GM12878 (cell line): ENCODE data around the gene NFKBIA. TPM values are rescaled to one million over a fixed set of nuclear protein-coding genes. Genes with fewer than 3 reads are reported as not detected.

Experiments used
- ATAC-seq: fragments of 200-7000 bp; cut with Tn5 transposase; 3 replicates; pipeline ENCODE4 v1.9.1; 2020; ENCODE audit warnings: mild to moderate bottlenecking, moderate library complexity
- BruUV-seq: library from RNA; stranded (reverse); fragments of 400-500 nt; replicated peaks from 2 replicates; lab custom pipeline; 2021; lab: Mats Ljungman, UMichigan
- CTCF ChIA-PET: fragments of 300-600 bp; sonication (Branson Sonifier 250); formaldehyde crosslinking; extraction: SDS; loops from one replicate; lab custom pipeline; 2021; ENCODE audit warnings: inconsistent platforms; lab: Yijun Ruan, JAX
- POLR2A ChIA-PET: fragments of 350-600 bp; formaldehyde crosslinking; extraction: SDS; loops from one replicate; lab custom pipeline; 2021; ENCODE audit warnings: inconsistent platforms; lab: Charles Lee
- RAD21 ChIA-PET: fragments of 300-600 bp; sonication (Branson Sonifier 250); formaldehyde crosslinking; loops from one replicate; lab custom pipeline; 2023; ENCODE audit warnings: antibody characterized with exemption; ENCODE audit not compliant: unreplicated experiment; lab: Charles Lee
- SMC1A ChIA-PET: fragments of 300-600 bp; sonication (Branson Sonifier 250); formaldehyde crosslinking; loops from one replicate; lab custom pipeline; 2023; ENCODE audit not compliant: unreplicated experiment, uncharacterized antibody; lab: Charles Lee
- DNase-seq: peaks from one replicate; pipeline ENCODE4 v3.0.0-alpha.2; 2011; ENCODE audit warnings: low read depth, low spot score
- FAIRE-seq: peaks from 3 replicates; lab custom pipeline; 2011; peaks lifted over from hg19 to GRCh38; lab: Jason Lieb, UNC
- H2AFZ ChIP-seq: 2 replicates; pipeline ENCODE4 v1.6.0; 2011; ENCODE audit warnings: low read depth, low read length, control low read depth; ENCODE audit not compliant: control insufficient read depth
- H3K27ac ChIP-seq: 2 replicates; pipeline ENCODE4 v1.5.1; 2011; ENCODE audit warnings: control low read depth; ENCODE audit not compliant: control insufficient read depth, insufficient read depth
- H3K27me3 ChIP-seq, 2 experiments: replicated peaks in 1 of 2; 2 replicates each; pipeline versions ENCODE4 v1.6.0 to v1.6.1; 2011; ENCODE audit warnings: low read length in 1 of 2; ENCODE audit not compliant: control insufficient read depth in 2 of 2, insufficient read depth in 2 of 2
- H3K36me3 ChIP-seq, 2 experiments: 2 replicates each; pipeline ENCODE4 v1.5.1; 2011; ENCODE audit warnings: low read length in 1 of 2; ENCODE audit not compliant: control insufficient read depth in 2 of 2, insufficient read depth in 2 of 2
- H3K4me1 ChIP-seq: 2 replicates; pipeline ENCODE4 v1.6.1; 2011; ENCODE audit warnings: mild to moderate bottlenecking, low read length, moderate library complexity, mixed read lengths; ENCODE audit not compliant: control insufficient read depth, insufficient read depth
- H3K4me2 ChIP-seq: 2 replicates; pipeline ENCODE4 v1.6.0; 2011; ENCODE audit warnings: control low read depth; ENCODE audit not compliant: control insufficient read depth, insufficient read depth
- H3K4me3 ChIP-seq: fragments of 200-600 bp; sonication (generic); 2 replicates; pipeline ENCODE4 v1.5.1; 2016
- H3K79me2 ChIP-seq: 2 replicates; pipeline ENCODE4 v1.6.0; 2011; ENCODE audit warnings: low read length; ENCODE audit not compliant: control insufficient read depth, insufficient read depth
- H3K9ac ChIP-seq: 2 replicates; pipeline ENCODE4 v1.8.0; 2011; ENCODE audit warnings: low read length, control low read depth, mixed read lengths; ENCODE audit not compliant: control insufficient read depth, insufficient read depth
- H3K9me3 ChIP-seq: replicated peaks from 3 replicates; pipeline ENCODE4 v1.5.1; 2011; ENCODE audit warnings: mild to moderate bottlenecking, low read length; ENCODE audit not compliant: control insufficient read depth, insufficient read depth
- H4K20me1 ChIP-seq: 2 replicates; pipeline ENCODE4 v1.6.0; 2011; ENCODE audit not compliant: control insufficient read depth, insufficient read depth
- ATF7 ChIP-seq: fragments of 450-650 bp; IDR thresholded peaks from 2 replicates; pipeline ENCODE4 v1.6.1; 2016; ENCODE audit warnings: low read depth, mild to moderate bottlenecking
- CBFB ChIP-seq: IDR thresholded peaks from 2 replicates; pipeline ENCODE4 v1.6.1; 2016; ENCODE audit warnings: antibody characterized with exemption, low read depth
- MYC ChIP-seq: IDR thresholded peaks from 2 replicates; pipeline ENCODE4 v1.6.1; 2011; ENCODE audit warnings: mild to moderate bottlenecking, low read length, moderate library complexity, inconsistent platforms; ENCODE audit not compliant: insufficient read depth, insufficient replicate concordance, insufficient read length, severe bottlenecking
- NFXL1 ChIP-seq: fragments of 450-650 bp; IDR thresholded peaks from 2 replicates; pipeline ENCODE4 v1.6.1; 2017; ENCODE audit warnings: antibody characterized with exemption, mild to moderate bottlenecking, borderline replicate concordance
- NR2F1 ChIP-seq: fragments of 450-650 bp; conservative IDR thresholded peaks from 2 replicates; pipeline ENCODE4 v1.6.1; 2017; ENCODE audit warnings: mild to moderate bottlenecking
- YBX1 ChIP-seq: fragments of 450-650 bp; IDR thresholded peaks from 2 replicates; pipeline ENCODE4 v1.6.1; 2016; ENCODE audit warnings: antibody characterized with exemption
- YY1 ChIP-seq: IDR thresholded peaks from 2 replicates; pipeline ENCODE4 v1.6.1; 2011; ENCODE audit warnings: low read depth, mild to moderate bottlenecking, low read length
- WGBS: methylation state at CpG from one replicate; pipeline ENCODE4 v1.1.6; 2016; ENCODE audit warnings: low lambda C conversion rate; ENCODE audit not compliant: insufficient replicate concordance, insufficient coverage; ENCODE audit errors: missing lambda C conversion rate; 5-methylcytosine and 5-hydroxymethylcytosine counted together
- in situ Hi-C: fragments of 300-500 bp; cut with MboI; formaldehyde crosslinking; loops from 9 replicates; pipeline ENCODE4 v1.14.3; 2018; ENCODE audit warnings: mixed read lengths
- intact Hi-C: fragments of 100-400 bp; cut with micrococcal nuclease; formaldehyde crosslinking; loops from one replicate; pipeline ENCODE4 v1.14.2; 2022; ENCODE audit not compliant: unreplicated experiment
- polyA plus RNA-seq, 11 experiments: library from polyadenylated mRNA; depleted of rRNA in 4 of 11; unstranded in 6 of 11; stranded (reverse) in 5 of 11; fragments of >200 nt; fragmentation: Nextera tagmentation in 4 of 11; fragmentation: Illumina TruSeq in 1 of 11; extraction: Ambion mirVana in 4 of 11; extraction: Trizol in 1 of 11; gene quantifications; 1 replicate in 1 of 11; 2 replicates in 10 of 11; pipeline versions ENCODE4 v1.2.1 to v1.2.3, GENCODE V29; 2011 to 2016; ENCODE audit warnings: inconsistent platforms in 2 of 11, missing spikeins in 2 of 11, low read depth in 1 of 11
- total RNA-seq, 4 experiments: library from RNA; depleted of rRNA in 3 of 4; stranded (reverse); fragments of >200 nt in 3 of 4; fragmentation: Illumina TruSeq in 1 of 4; extraction: Trizol in 1 of 4; gene quantifications; 2 replicates each; pipeline versions ENCODE4 v1.2.1 to v1.2.3, GENCODE V29; 2013 to 2021
- TF ChIP-seq, protein P1 (sequence below): fragments of 450-650 bp; IDR thresholded peaks from 2 replicates; pipeline ENCODE4 v1.6.1; 2017; ENCODE audit warnings: low read depth, mild to moderate bottlenecking, moderate library complexity
- TF ChIP-seq, protein P2 (sequence below): fragments of 450-650 bp; IDR thresholded peaks from 2 replicates; pipeline ENCODE4 v1.6.1; 2017; ENCODE audit warnings: mild to moderate bottlenecking
- TF ChIP-seq, protein P3 (sequence below): fragments of 450-650 bp; IDR thresholded peaks from 2 replicates; pipeline ENCODE4 v1.6.1; 2018; ENCODE audit warnings: borderline replicate concordance, mild to moderate bottlenecking; ENCODE audit not compliant: partially characterized antibody
- TF ChIP-seq, protein P4 (sequence below): IDR thresholded peaks from 2 replicates; pipeline ENCODE4 v1.6.1; 2012; ENCODE audit warnings: improper control_type of control experiment, low read depth, low read length; ENCODE audit not compliant: insufficient replicate concordance

Gene NFKBIA
- total and polyA plus RNA-seq, 10 of the 15 experiments (the other 5 are each of a cell fraction or from before 2014, with no cell fraction given): 123 to 419 (median 267) TPM

DNA sequence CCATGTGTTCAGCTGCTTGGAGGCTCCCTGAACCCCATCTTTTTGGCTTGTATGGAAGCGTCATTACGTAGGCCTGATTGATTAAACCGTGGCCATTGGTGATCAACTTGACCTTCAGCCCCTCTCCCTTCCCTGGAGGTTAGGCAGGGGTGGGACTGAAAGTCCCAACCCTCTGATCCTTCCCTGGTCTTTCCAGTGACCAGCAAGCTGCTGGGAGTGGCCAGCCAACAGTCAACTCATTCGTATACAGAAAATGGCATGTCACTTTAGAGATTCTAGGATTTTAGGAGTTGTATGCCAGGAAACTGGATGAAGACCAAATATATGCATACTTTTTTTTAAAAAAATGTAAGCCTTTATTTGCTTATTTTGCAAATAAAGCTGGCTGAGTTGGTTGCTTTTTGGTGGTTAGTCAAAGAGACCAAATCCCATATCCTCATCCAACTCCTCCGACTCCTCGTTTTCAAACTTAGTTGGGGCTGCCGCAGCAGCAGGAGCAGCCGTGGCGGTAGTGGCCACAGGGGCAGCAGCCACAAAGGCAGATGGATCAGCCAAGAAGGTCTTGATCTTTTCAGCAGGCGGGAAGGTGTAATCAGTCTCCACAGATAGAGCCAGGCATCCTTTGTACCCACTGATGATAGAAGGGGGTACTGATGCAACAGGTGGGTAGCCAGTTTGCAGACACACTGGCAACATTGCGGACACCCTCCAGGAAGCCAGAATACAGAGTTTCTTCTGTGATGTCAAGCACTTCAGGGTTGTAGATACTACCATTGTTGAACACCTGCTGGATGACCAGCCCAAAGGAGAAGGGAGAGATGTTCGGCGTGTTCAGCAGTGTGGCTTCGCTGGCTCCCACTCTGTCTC lies 16.6 kb downstream of the NFKBIA start:
- ChIA-PET CTCF (no interaction called here), POLR2A (no interaction called here), SMC1A (interaction anchor here (1.2 kb wide), 1 partner anchor 13 kb away, joined by 4 read pairs; no protein-coding TSS in a partner anchor), RAD21 (no interaction called here)
- Histone ChIP-seq H3K9ac (no peak overlapping the region), H2AFZ (no peak overlapping the region), H3K4me3 (no peak overlapping the region), H4K20me1 (no peaks in the 10 kb centered on the region), H3K4me1 (no peaks in the 10 kb centered on the region), H3K27ac (no peak overlapping the region), H3K36me3 (no peaks in the 10 kb centered on the region), H3K9me3 (no peaks in the 10 kb centered on the region), H3K4me2 (no peak overlapping the region), H3K79me2 (no peaks in the 10 kb centered on the region), H3K27me3 (no peaks in the 10 kb centered on the region)
- ATAC-seq (no peak), FAIRE-seq (no peak), DNase-seq (no peak)
- 84% methylated on average over 14 of the region's 14 CpGs for WGBS
- in situ Hi-C loops (no loop called here), intact Hi-C loops (no loop called here)
- BruUV-seq: no TSS peak
- no peak for TF ChIP-seq MYC
- no peak for TF ChIP-seq NFXL1
- no peak for TF ChIP-seq NR2F1
- TF ChIP-seq YY1: no peak
- TF ChIP-seq, protein P1, sequence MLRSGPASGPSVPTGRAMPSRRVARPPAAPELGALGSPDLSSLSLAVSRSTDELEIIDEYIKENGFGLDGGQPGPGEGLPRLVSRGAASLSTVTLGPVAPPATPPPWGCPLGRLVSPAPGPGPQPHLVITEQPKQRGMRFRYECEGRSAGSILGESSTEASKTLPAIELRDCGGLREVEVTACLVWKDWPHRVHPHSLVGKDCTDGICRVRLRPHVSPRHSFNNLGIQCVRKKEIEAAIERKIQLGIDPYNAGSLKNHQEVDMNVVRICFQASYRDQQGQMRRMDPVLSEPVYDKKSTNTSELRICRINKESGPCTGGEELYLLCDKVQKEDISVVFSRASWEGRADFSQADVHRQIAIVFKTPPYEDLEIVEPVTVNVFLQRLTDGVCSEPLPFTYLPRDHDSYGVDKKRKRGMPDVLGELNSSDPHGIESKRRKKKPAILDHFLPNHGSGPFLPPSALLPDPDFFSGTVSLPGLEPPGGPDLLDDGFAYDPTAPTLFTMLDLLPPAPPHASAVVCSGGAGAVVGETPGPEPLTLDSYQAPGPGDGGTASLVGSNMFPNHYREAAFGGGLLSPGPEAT: no peak
- no peak for TF ChIP-seq CBFB
- TF ChIP-seq, protein P2, sequence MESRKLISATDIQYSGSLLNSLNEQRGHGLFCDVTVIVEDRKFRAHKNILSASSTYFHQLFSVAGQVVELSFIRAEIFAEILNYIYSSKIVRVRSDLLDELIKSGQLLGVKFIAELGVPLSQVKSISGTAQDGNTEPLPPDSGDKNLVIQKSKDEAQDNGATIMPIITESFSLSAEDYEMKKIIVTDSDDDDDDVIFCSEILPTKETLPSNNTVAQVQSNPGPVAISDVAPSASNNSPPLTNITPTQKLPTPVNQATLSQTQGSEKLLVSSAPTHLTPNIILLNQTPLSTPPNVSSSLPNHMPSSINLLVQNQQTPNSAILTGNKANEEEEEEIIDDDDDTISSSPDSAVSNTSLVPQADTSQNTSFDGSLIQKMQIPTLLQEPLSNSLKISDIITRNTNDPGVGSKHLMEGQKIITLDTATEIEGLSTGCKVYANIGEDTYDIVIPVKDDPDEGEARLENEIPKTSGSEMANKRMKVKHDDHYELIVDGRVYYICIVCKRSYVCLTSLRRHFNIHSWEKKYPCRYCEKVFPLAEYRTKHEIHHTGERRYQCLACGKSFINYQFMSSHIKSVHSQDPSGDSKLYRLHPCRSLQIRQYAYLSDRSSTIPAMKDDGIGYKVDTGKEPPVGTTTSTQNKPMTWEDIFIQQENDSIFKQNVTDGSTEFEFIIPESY: no peak
- TF ChIP-seq, protein P3, sequence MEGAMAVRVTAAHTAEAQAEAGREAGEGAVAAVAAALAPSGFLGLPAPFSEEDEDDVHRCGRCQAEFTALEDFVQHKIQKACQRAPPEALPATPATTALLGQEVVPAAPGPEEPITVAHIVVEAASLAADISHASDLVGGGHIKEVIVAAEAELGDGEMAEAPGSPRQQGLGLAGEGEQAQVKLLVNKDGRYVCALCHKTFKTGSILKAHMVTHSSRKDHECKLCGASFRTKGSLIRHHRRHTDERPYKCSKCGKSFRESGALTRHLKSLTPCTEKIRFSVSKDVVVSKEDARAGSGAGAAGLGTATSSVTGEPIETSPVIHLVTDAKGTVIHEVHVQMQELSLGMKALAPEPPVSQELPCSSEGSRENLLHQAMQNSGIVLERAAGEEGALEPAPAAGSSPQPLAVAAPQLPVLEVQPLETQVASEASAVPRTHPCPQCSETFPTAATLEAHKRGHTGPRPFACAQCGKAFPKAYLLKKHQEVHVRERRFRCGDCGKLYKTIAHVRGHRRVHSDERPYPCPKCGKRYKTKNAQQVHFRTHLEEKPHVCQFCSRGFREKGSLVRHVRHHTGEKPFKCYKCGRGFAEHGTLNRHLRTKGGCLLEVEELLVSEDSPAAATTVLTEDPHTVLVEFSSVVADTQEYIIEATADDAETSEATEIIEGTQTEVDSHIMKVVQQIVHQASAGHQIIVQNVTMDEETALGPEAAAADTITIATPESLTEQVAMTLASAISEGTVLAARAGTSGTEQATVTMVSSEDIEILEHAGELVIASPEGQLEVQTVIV: no peak
- no peak for TF ChIP-seq YBX1
- TF ChIP-seq, protein P4, sequence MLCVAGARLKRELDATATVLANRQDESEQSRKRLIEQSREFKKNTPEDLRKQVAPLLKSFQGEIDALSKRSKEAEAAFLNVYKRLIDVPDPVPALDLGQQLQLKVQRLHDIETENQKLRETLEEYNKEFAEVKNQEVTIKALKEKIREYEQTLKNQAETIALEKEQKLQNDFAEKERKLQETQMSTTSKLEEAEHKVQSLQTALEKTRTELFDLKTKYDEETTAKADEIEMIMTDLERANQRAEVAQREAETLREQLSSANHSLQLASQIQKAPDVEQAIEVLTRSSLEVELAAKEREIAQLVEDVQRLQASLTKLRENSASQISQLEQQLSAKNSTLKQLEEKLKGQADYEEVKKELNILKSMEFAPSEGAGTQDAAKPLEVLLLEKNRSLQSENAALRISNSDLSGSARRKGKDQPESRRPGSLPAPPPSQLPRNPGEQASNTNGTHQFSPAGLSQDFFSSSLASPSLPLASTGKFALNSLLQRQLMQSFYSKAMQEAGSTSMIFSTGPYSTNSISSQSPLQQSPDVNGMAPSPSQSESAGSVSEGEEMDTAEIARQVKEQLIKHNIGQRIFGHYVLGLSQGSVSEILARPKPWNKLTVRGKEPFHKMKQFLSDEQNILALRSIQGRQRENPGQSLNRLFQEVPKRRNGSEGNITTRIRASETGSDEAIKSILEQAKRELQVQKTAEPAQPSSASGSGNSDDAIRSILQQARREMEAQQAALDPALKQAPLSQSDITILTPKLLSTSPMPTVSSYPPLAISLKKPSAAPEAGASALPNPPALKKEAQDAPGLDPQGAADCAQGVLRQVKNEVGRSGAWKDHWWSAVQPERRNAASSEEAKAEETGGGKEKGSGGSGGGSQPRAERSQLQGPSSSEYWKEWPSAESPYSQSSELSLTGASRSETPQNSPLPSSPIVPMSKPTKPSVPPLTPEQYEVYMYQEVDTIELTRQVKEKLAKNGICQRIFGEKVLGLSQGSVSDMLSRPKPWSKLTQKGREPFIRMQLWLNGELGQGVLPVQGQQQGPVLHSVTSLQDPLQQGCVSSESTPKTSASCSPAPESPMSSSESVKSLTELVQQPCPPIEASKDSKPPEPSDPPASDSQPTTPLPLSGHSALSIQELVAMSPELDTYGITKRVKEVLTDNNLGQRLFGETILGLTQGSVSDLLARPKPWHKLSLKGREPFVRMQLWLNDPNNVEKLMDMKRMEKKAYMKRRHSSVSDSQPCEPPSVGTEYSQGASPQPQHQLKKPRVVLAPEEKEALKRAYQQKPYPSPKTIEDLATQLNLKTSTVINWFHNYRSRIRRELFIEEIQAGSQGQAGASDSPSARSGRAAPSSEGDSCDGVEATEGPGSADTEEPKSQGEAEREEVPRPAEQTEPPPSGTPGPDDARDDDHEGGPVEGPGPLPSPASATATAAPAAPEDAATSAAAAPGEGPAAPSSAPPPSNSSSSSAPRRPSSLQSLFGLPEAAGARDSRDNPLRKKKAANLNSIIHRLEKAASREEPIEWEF: no peak
- no peak for TF ChIP-seq ATF7
